Astrocyte (in vitro differentiated cells and primary cell): ENCODE results near the gene AGAP9. TPM values are rescaled to one million over a fixed set of nuclear protein-coding genes. Genes with fewer than 3 reads are reported as not detected.
A peak's percentile ranks its signal among the peaks of the same experiment; 100 is the strongest.
"Not testable (repeated sequence)": the region's sequence is repeated elsewhere in the genome, so short reads cannot be mapped to it uniquely, and the experiment has no call there.

Experiments used
- DNase-seq: peaks from one replicate; pipeline ENCODE4 v3.0.0-alpha.2; 2010; ENCODE audit warnings: low read depth
- FAIRE-seq: peaks from 2 replicates; lab custom pipeline; 2011; peaks lifted over from hg19 to GRCh38; lab: Jason Lieb, UNC
- H2AFZ ChIP-seq: 2 replicates; pipeline ENCODE4 v1.6.0; 2012; ENCODE audit warnings: low read depth, low read length, inconsistent platforms
- H3K27ac ChIP-seq: 2 replicates; pipeline ENCODE4 v1.5.1; 2011; ENCODE audit warnings: low read depth, low read length, inconsistent platforms
- H3K27me3 ChIP-seq: 2 replicates; pipeline ENCODE4 v1.6.0; 2011; ENCODE audit warnings: low read length, inconsistent platforms; ENCODE audit not compliant: insufficient read depth
- H3K36me3 ChIP-seq: 2 replicates; pipeline ENCODE4 v1.5.1; 2011; ENCODE audit warnings: low read length, inconsistent platforms; ENCODE audit not compliant: insufficient read depth
- H3K4me1 ChIP-seq: 2 replicates; pipeline ENCODE4 v1.5.1; 2011; ENCODE audit warnings: low read length, inconsistent platforms; ENCODE audit not compliant: insufficient read depth
- H3K4me2 ChIP-seq: 2 replicates; pipeline ENCODE4 v1.6.0; 2012; ENCODE audit warnings: low read length, inconsistent platforms
- H3K4me3 ChIP-seq: 2 replicates; pipeline ENCODE4 v1.5.1; 2011; ENCODE audit warnings: low read depth, mild to moderate bottlenecking, low read length, inconsistent platforms; ENCODE audit not compliant: insufficient read depth
- H3K79me2 ChIP-seq: 2 replicates; pipeline ENCODE4 v1.6.0; 2012; ENCODE audit warnings: mild to moderate bottlenecking, low read length, inconsistent platforms; ENCODE audit not compliant: insufficient read depth
- H3K9ac ChIP-seq: 2 replicates; pipeline ENCODE4 v1.6.0; 2012; ENCODE audit warnings: mild to moderate bottlenecking, low read length, inconsistent platforms
- H3K9me3 ChIP-seq: 2 replicates; pipeline ENCODE4 v1.5.1; 2012; ENCODE audit warnings: low read depth, mild to moderate bottlenecking, low read length, inconsistent platforms; ENCODE audit not compliant: insufficient read depth
- H4K20me1 ChIP-seq: 2 replicates; pipeline ENCODE4 v1.6.0; 2012; ENCODE audit warnings: low read length, inconsistent platforms; ENCODE audit not compliant: insufficient read depth
- H3K27ac Mint-ChIP-seq: one replicate; pipeline ENCODE4 v1.8.0; 2021; ENCODE audit warnings: mild to moderate bottlenecking, mixed read lengths; ENCODE audit not compliant: unreplicated experiment
- H3K27me3 Mint-ChIP-seq: one replicate; pipeline ENCODE4 v1.8.0; 2021; ENCODE audit warnings: low read depth, mixed read lengths; ENCODE audit not compliant: unreplicated experiment
- H3K36me3 Mint-ChIP-seq: one replicate; pipeline ENCODE4 v1.8.0; 2021; ENCODE audit warnings: low read depth, mixed read lengths; ENCODE audit not compliant: unreplicated experiment
- H3K4me1 Mint-ChIP-seq: one replicate; pipeline ENCODE4 v1.8.0; 2021; ENCODE audit warnings: low read depth, mixed read lengths; ENCODE audit not compliant: unreplicated experiment
- H3K4me3 Mint-ChIP-seq: one replicate; pipeline ENCODE4 v1.8.0; 2021; ENCODE audit warnings: mild to moderate bottlenecking, moderate library complexity, mixed read lengths; ENCODE audit not compliant: unreplicated experiment
- H3K9me3 Mint-ChIP-seq: one replicate; pipeline ENCODE4 v1.8.0; 2021; ENCODE audit warnings: mild to moderate bottlenecking, mixed read lengths; ENCODE audit not compliant: unreplicated experiment
- total RNA-seq: library from RNA; stranded (reverse); gene quantifications from 2 replicates; pipeline ENCODE4 v1.2.1, GENCODE V29; 2021

Gene AGAP9
- total RNA-seq, 1 donor from 2014 or later, result 7.0 TPM

GRCh38 chr10:47467957-47468356 lies 55.5 kb downstream of the AGAP9 start:
- not testable (repeated sequence) for H3K27me3 Mint-ChIP-seq, H3K36me3 Mint-ChIP-seq, FAIRE-seq, H3K27ac Mint-ChIP-seq, H3K79me2 ChIP-seq, H3K27ac ChIP-seq, H3K4me3 ChIP-seq, H4K20me1 ChIP-seq, H3K9me3 ChIP-seq, H3K36me3 ChIP-seq, H3K4me1 Mint-ChIP-seq, H3K4me1 ChIP-seq, H3K4me3 Mint-ChIP-seq, H2AFZ ChIP-seq, H3K4me2 ChIP-seq, H3K27me3 ChIP-seq, DNase-seq, H3K9me3 Mint-ChIP-seq, H3K9ac ChIP-seq

- not testable (repeated sequence) for H3K4me1 ChIP-seq, H3K36me3 ChIP-seq, FAIRE-seq, H3K9me3 ChIP-seq, H3K9me3 Mint-ChIP-seq, H3K79me2 ChIP-seq, H3K27ac Mint-ChIP-seq, H3K4me2 ChIP-seq, H3K36me3 Mint-ChIP-seq, H3K4me3 Mint-ChIP-seq, DNase-seq, H3K4me3 ChIP-seq, H3K27me3 Mint-ChIP-seq, H4K20me1 ChIP-seq, H3K27me3 ChIP-seq, H3K27ac ChIP-seq, H2AFZ ChIP-seq, H3K9ac ChIP-seq, H3K4me1 Mint-ChIP-seq
These were observed 56.0 kb downstream of the AGAP9 start for GRCh38 chr10:47467458-47467857.

GRCh38 chr10:47465216-47465917 lies 58.1 kb downstream of the AGAP9 start:
- H3K27ac ChIP-seq, H3K4me1 Mint-ChIP-seq: not testable (repeated sequence)

GRCh38 chr10:47462577-47463358 lies 60.7 kb downstream of the AGAP9 start:
- H3K27ac ChIP-seq, result peak overlapping the region; percentile 38
- H3K9me3 ChIP-seq, H3K79me2 ChIP-seq, H3K36me3 ChIP-seq, H3K4me3 ChIP-seq, H4K20me1 ChIP-seq, H3K27me3 Mint-ChIP-seq, FAIRE-seq, H3K27ac Mint-ChIP-seq, H3K4me2 ChIP-seq, H3K27me3 ChIP-seq, H3K9me3 Mint-ChIP-seq, H3K4me3 Mint-ChIP-seq, H3K9ac ChIP-seq, H3K36me3 Mint-ChIP-seq, H2AFZ ChIP-seq, DNase-seq: not testable (repeated sequence)
- H3K4me1 Mint-ChIP-seq, result peaks cover 17% of the 10 kb centered on the region
- peaks cover 12% of the 10 kb centered on the region for H3K4me1 ChIP-seq

More at GRCh38 chr10:47465216-47465917, 58.1 kb downstream of the AGAP9 start:
- H3K27ac Mint-ChIP-seq, H2AFZ ChIP-seq, H3K9me3 ChIP-seq, H3K36me3 Mint-ChIP-seq, H3K27me3 Mint-ChIP-seq, H3K4me1 ChIP-seq, H3K27me3 ChIP-seq, H3K4me2 ChIP-seq, H3K36me3 ChIP-seq, H4K20me1 ChIP-seq, H3K9ac ChIP-seq, H3K4me3 ChIP-seq, H3K4me3 Mint-ChIP-seq, DNase-seq, H3K9me3 Mint-ChIP-seq, FAIRE-seq, H3K79me2 ChIP-seq: not testable (repeated sequence)

GRCh38 chr10:47461261-47461687 lies 62.2 kb downstream of the AGAP9 start:
- not testable (repeated sequence) for H4K20me1 ChIP-seq, H2AFZ ChIP-seq, H3K27me3 ChIP-seq, H3K27me3 Mint-ChIP-seq, H3K9me3 ChIP-seq, H3K36me3 ChIP-seq, H3K4me3 ChIP-seq, H3K36me3 Mint-ChIP-seq, H3K9me3 Mint-ChIP-seq, H3K79me2 ChIP-seq, FAIRE-seq
- peak overlapping the region; percentile 20 for H3K4me3 Mint-ChIP-seq
- peak overlapping the region; percentile 94 for H3K27ac Mint-ChIP-seq
- H3K4me2 ChIP-seq, result peak overlapping the region; percentile 58
- peak overlapping the region; percentile 66 for H3K27ac ChIP-seq
- peaks cover 12% of the 10 kb centered on the region for H3K4me1 ChIP-seq
- peaks cover 17% of the 10 kb centered on the region for H3K4me1 Mint-ChIP-seq
- peak; percentile 82 for DNase-seq
- H3K9ac ChIP-seq, result peak overlapping the region; percentile 67
